Esophagus squamous epithelium (tissue), 4 donors: ENCODE measurements around the gene ADAM10.

Source experiments
- CTCF ChIP-seq, 6 experiments: fragments of 450-650 bp in 4 of 6; fragments of 200-600 bp in 2 of 6; sonication (generic) in 2 of 6; IDR thresholded peaks; one replicate each; pipeline ENCODE4 v1.5.1; 2016 to 2019; ENCODE audit warnings: antibody characterized with exemption in 6 of 6, mild to moderate bottlenecking in 4 of 6, moderate library complexity in 4 of 6
- POLR2A ChIP-seq, 4 donors: fragments of 450-650 bp; IDR thresholded peaks; one replicate each; pipeline ENCODE4 v1.6.1; 2017; ENCODE audit warnings: antibody characterized with exemption in 4 of 4, mild to moderate bottlenecking in 4 of 4, moderate library complexity in 3 of 4

DNA sequence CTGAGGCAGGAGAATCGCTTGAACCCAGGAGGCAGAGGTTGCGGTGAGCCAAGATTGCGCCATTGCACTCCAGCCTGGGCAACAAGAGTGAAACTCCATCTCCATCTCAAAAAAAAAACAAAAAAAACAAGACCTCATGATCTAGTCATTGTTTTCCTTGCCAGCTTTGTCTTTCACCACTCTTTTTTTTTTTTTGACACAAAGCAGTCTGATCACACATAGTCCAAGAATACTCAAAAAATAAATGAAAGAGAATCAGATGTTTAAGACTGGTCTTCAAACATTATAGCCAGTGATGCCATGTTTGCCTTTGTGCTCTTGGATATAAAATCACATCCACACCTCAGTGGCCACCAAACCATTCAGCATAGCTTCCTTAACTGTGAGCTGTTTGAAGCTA lies 5.8 kb upstream of the ADAM10 start:
- no peak for TF ChIP-seq CTCF (IDR thresholded peaks at IDR 0.05)
- no peak for TF ChIP-seq POLR2A (IDR thresholded peaks at IDR 0.05)
